GM23338 (cell line): ENCODE measurements around the gene EPHB6. TPM values are rescaled to one million over a fixed set of nuclear protein-coding genes. Genes with fewer than 3 reads are reported as not detected.

Experiments used
- ATAC-seq: fragments of 200-7000 bp; cut with Tn5 transposase; 3 replicates; pipeline ENCODE4 v1.9.1; 2020
- DNase-seq: peaks from one replicate; pipeline ENCODE4 v3.0.0-alpha.2; 2015; ENCODE audit warnings: low spot score
- H2AFZ ChIP-seq: fragments of 200-600 bp; sonication (generic); 2 replicates; pipeline ENCODE4 v1.8.0; 2016; ENCODE audit warnings: antibody characterized with exemption, mild to moderate bottlenecking, moderate library complexity
- H3F3A ChIP-seq: fragments of 200-600 bp; sonication (generic); replicated peaks from 2 replicates; pipeline ENCODE4 v1.8.0; 2017; ENCODE audit warnings: antibody characterized with exemption, mixed run types, low read depth
- H3K27ac ChIP-seq: fragments of 200-600 bp; sonication (generic); 2 replicates; pipeline ENCODE4 v1.6.1; 2016; ENCODE audit warnings: low read depth
- H3K27me3 ChIP-seq: fragments of 200-600 bp; sonication (generic); 2 replicates; pipeline ENCODE4 v1.8.0; 2016; ENCODE audit warnings: mild to moderate bottlenecking, mixed run types, moderate library complexity; ENCODE audit not compliant: insufficient read depth
- H3K36me3 ChIP-seq: fragments of 200-600 bp; sonication (generic); 2 replicates; pipeline ENCODE4 v1.8.0; 2016; ENCODE audit warnings: mild to moderate bottlenecking; ENCODE audit not compliant: insufficient read depth
- H3K4me1 ChIP-seq: fragments of 200-600 bp; sonication (generic); 2 replicates; pipeline ENCODE4 v1.8.0; 2016; ENCODE audit warnings: mild to moderate bottlenecking, moderate library complexity; ENCODE audit not compliant: insufficient read depth
- H3K4me2 ChIP-seq: fragments of 200-600 bp; sonication (generic); 2 replicates; pipeline ENCODE4 v1.7.1; 2017; ENCODE audit warnings: mixed run types
- H3K4me3 ChIP-seq: fragments of 200-600 bp; sonication (generic); 2 replicates; pipeline ENCODE4 v1.6.1; 2016; ENCODE audit warnings: mixed run types
- H3K79me2 ChIP-seq: fragments of 200-600 bp; sonication (generic); replicated peaks from 2 replicates; pipeline ENCODE4 v1.8.0; 2017; ENCODE audit warnings: mild to moderate bottlenecking; ENCODE audit not compliant: insufficient read depth
- H3K9me2 ChIP-seq: fragments of 200-600 bp; sonication (generic); 2 replicates; pipeline ENCODE4 v1.8.0; 2017; ENCODE audit not compliant: insufficient read depth
- H4K20me1 ChIP-seq: fragments of 200-600 bp; sonication (generic); replicated peaks from 2 replicates; pipeline ENCODE4 v1.8.0; 2017; ENCODE audit warnings: mild to moderate bottlenecking; ENCODE audit not compliant: insufficient read depth
- H3K27ac Mint-ChIP-seq: 2 replicates; pipeline ENCODE4 v1.8.0; 2020; ENCODE audit warnings: inconsistent platforms, mild to moderate bottlenecking, moderate library complexity, mixed read lengths
- H3K27me3 Mint-ChIP-seq: 3 replicates; pipeline ENCODE4 v1.8.0; 2022; ENCODE audit warnings: low read depth, mild to moderate bottlenecking, moderate library complexity, mixed read lengths, inconsistent platforms; ENCODE audit not compliant: insufficient read depth, poor library complexity
- H3K36me3 Mint-ChIP-seq: 3 replicates; pipeline ENCODE4 v1.8.0; 2021; ENCODE audit warnings: low read depth, mild to moderate bottlenecking, inconsistent platforms, moderate library complexity, mixed read lengths
- H3K4me1 Mint-ChIP-seq: 3 replicates; pipeline ENCODE4 v1.8.0; 2020; ENCODE audit warnings: mild to moderate bottlenecking, inconsistent platforms, mixed read lengths
- H3K4me3 Mint-ChIP-seq: 3 replicates; pipeline ENCODE4 v1.8.0; 2021; ENCODE audit warnings: moderate library complexity, mild to moderate bottlenecking, inconsistent platforms, mixed read lengths
- H3K9me3 Mint-ChIP-seq: 3 replicates; pipeline ENCODE4 v1.8.0; 2020; ENCODE audit warnings: moderate library complexity, mild to moderate bottlenecking, inconsistent platforms, mixed read lengths
- ETS1 ChIP-seq: IDR thresholded peaks from 2 replicates; pipeline ENCODE4 v1.6.1; 2016; ENCODE audit warnings: antibody characterized with exemption
- EZH2phosphoT487 ChIP-seq: fragments of 200-600 bp; sonication (generic); IDR thresholded peaks from one replicate; pipeline ENCODE4 v1.8.1; 2018; ENCODE audit warnings: antibody characterized with exemption; ENCODE audit not compliant: unreplicated experiment
- NANOG ChIP-seq: IDR thresholded peaks from 2 replicates; pipeline ENCODE4 v1.6.1; 2016; ENCODE audit warnings: antibody characterized with exemption, borderline replicate concordance
- REST ChIP-seq: IDR thresholded peaks from one replicate; pipeline ENCODE4 v1.6.1; 2018; ENCODE audit warnings: antibody characterized with exemption; ENCODE audit not compliant: unreplicated experiment
- ZNF331 ChIP-seq: fragments of 250-450 bp; sonication (Bioruptor Pico); IDR thresholded peaks from 2 replicates; pipeline ENCODE4 v1.5.0; 2020; ENCODE audit warnings: low read depth, mild to moderate bottlenecking, moderate library complexity
- ZNF462 ChIP-seq: fragments of 250-450 bp; sonication (Bioruptor Pico); IDR thresholded peaks from 2 replicates; pipeline ENCODE4 v1.5.0; 2020; ENCODE audit warnings: mild to moderate bottlenecking, moderate library complexity
- polyA plus RNA-seq: library from polyadenylated mRNA; unstranded; fragments of >200 nt; fragmentation: Nextera tagmentation; extraction: Ambion mirVana; gene quantifications from 2 replicates; pipeline ENCODE4 v1.2.1, GENCODE V29; 2016
- total RNA-seq: library from RNA; depleted of rRNA; stranded (reverse); fragments of >200 nt; shearing (Covaris generic); gene quantifications from 2 replicates; pipeline ENCODE4 v1.2.3, GENCODE V29; 2014

The EPHB6 gene
- total and polyA plus RNA-seq, 2 experiments from 2014 or later: 20.8 to 27.5 TPM

- Histone ChIP-seq H3K9me2 (no peaks in the 10 kb centered on the region), H3K4me3 (no peak overlapping the region), H3F3A (no peaks in the 10 kb centered on the region), H3K4me2 (no peak overlapping the region), H3K36me3 (no peaks in the 10 kb centered on the region), H2AFZ (no peak overlapping the region), H3K79me2 (no peaks in the 10 kb centered on the region), H3K4me1 (peaks cover 3% of the 10 kb centered on the region; the same call in 1 of the 2 replicates), H3K27ac (no peak overlapping the region), H4K20me1 (no peaks in the 10 kb centered on the region), H3K27me3 (no peaks in the 10 kb centered on the region)
- Mint-ChIP-seq H3K27ac (no peak overlapping the region), H3K36me3 (no peaks in the 10 kb centered on the region; the same call in 2 of the 3 replicates), H3K4me3 (no peak overlapping the region), H3K9me3 (peaks cover 5% of the 10 kb centered on the region; the same call in 2 of the 3 replicates), H3K27me3 (peaks cover 2% of the 10 kb centered on the region), H3K4me1 (peaks cover 10% of the 10 kb centered on the region)
- TF ChIP-seq ZNF331 (CRISPR knock-in tag) (no peak), EZH2phosphoT487 (no peak), ETS1 (no peak), NANOG (no peak), ZNF462 (CRISPR knock-in tag) (no peak), REST (no peak)
- no peak for DNase-seq
- no peak for ATAC-seq
Measured at GRCh38 chr7:142889816-142890215, 34.9 kb downstream of the EPHB6 start.
